GM21390 (cell line): ENCODE data around the gene GPR84.

ENCODE experiments used
- ATAC-seq: cut with Tn5 transposase; IDR thresholded peaks from one replicate; pipeline ENCODE4 v1.9.1; 2021; ENCODE audit not compliant: unreplicated experiment

The GPR84 gene

DNA sequence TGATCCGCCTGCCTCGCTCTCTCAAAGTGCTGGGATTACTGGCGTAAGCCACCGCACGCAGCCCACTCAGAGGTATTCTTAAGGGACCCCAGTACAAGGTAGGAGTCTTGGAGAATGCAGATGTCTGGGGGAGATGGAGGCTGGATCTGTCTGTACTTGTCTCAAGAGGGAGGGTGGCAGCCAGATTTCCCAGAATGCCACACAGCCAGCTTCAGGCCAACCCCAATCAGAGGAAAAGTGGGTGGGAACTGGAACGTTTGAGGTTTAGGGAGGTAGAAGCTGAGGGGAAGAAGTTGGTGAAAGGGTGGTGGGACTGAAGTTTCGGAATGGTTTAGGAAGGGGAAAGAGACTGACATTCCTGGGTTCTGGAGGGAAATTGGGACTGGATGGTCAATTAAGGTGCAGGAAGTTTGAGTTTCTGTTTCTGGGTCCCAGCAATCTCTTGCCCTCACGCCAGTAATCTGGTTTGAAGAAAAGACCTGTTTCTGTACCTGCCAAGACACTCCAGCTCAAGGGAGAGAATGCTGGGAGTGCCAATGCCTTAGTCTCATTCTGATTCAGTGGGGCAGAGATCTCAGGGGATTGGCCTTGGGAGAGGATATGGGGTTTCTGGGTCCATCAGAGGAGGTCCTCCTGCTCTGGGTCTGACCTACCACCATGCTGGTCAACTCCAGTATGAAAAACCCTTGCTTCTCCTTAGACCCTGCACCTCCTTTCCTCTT is 28.4 kb upstream of the GPR84 start:
- no peak for ATAC-seq

DNA sequence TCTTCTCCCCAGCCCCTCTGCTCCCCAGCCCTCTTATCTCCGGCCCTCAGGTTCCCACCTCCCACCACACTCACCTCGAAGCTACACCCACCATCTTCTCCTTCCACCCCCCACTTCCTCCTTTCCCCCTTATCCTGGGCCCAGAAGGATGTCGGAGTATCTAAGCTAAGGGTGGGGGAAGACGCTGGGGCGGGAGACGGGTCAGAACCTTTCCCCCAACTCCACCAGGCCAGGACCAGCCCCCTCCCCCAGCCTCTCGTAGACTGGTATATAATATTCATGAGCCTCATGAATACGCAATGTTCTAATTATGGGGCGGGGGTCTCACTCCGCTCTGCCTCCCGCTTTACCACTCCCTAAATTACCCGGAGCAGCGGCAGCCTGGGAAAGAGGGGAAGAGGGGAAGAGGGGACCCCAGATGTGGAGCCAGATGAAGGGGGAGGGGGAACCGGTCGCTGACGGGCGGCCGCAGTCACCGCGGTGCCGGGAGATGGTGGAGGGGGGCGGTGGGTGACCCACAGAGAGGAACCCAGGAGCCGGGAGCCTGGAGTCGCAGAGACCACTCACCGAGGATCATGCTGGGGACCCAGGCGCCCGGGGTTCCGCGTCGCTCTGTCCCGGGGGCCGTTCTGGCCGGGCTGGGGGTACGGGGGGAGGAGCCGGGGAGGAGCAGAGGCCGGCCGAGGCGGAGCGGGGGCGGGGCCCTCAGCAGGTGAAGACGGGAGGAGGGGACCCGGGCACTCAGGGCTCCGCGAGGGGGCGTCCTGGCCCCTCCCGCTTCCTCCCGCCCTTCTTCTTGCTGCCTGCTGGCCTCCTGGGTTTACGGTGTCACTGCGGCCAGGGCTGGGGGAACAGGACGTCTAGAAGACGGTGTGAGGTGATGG is 26.6 kb upstream of the GPR84 start:
- peak; percentile 68 for ATAC-seq

DNA sequence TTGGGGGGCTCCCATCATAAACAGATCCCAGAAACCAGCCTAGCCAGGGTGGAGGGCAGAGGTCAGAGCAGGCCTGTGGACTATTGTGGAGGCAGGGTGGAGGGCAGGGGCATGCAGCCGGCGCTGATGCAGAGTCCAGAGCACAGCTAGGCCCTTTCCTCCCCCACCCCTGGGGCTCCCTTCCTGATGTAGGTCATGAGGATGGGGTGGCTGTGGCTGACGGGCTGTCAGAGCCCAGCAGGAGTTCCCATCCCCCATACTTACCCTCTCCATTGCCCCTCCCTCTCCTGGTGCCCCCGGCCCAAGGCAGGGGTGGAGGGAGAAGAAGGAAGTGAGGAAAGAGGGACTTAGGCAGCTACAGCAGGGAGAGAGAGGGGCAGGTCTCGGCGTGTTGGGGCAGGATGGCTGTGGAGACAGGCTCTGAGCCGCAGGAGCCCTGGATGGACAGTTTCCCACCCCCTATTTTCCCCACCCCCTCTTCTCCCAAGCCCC is 25.9 kb upstream of the GPR84 start:
- ATAC-seq: no peak

DNA sequence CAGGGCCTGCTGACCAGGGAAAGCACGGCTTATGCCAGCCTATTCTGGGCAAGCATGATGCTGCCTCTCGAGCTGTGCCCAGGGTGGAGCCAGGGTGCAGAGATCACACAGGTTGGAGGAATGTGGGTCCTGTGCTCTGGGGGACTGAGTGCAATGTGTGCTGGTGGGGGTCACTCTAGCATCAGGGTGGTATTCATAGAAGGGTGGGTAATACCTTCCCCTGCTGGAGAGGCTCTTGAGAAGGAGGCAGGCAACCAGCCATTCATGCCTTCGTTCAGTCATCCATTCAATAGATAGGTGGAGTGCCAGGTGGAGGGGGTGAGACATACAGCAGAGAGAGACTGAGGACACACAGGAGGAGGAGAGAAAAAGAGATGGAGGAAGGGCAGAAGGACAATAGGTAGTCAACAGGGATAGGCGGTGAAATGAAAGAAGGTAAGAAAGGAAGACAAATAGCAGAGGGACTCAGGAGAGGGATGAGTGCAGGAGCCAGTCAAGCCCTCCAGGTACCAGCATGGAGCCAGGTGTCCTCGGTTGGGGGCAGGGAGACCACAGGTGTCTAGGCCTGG is 25.4 kb upstream of the GPR84 start:
- ATAC-seq: no peak

DNA sequence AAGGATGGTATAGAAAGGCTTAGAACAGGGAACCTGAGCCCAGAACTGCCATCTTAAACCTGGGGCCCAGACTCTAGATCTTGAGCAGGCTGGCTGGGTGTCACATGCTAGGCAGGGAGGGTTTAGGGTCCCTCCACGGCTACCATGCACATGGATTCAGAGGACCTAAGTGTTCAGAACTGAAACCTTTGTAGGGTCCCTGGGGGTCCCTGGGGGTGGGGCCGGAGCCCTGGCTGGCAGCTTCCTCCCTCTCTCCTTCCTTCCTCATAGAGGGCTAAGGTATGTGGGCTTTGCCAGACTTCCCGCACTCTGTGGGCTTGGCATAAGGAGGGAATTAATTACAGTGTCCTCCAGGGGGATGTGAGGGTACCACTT is 24.8 kb upstream of the GPR84 start:
- no peak for ATAC-seq

DNA sequence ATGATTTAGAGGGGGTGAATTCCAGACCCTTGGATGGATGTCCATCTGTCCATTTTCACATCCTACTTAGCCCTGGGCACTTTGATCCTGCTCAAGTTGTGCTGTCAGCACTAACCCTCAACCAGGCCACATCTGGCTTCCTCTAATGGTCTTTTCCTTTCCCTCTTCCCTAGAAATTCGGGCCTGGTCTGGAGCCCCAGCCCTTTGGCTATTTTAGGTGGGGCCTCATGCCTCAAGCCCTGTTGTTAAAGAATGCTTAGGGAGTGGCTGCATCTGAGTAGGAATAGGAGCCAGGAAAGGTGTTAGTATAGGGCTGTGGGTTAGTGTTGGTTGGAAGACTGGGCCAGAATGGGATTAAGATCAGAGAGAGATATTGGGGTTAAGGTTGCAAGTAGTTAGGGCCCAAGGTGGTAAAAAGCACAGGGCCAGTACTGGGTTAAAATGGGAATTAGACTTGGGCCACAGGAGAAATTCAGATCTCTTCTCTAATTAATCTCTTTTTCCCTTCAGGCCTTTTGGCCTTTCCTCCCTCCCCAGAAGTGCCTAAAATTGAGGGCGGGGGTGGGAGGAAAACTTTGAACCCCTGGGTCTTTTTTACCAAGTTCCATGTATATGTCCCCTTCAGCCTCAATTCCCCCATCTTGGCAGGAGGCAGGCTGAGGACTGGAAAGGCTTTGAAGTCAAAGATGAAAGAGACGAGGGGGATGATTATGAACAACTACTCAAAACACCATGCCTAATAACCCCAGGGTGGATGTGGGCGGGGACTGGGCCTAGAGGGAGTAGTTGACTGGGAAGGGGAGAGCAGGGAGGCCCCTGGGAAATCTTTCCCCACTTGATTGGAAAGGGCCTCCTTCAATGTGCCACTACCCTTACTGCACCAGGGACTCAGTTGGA is 24.2 kb upstream of the GPR84 start:
- ATAC-seq: no peak

DNA sequence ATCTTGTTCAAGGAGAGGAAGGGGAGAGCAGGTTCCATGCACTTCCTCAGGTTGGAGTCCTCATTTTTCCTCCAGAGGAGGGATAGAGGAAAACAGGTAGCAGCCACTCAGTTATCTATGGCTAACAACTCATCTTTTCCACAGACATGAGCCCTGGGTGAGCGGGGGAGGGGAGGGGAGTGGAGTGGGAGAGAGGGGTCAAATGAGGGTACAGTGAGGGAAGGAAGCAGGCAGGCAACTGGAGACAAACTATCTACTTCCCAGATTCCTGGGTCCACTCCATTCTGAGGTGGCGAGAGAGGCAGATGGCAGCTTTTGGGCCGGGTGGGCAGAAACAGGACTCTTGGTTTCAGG is 22.8 kb upstream of the GPR84 start:
- no peak for ATAC-seq

DNA sequence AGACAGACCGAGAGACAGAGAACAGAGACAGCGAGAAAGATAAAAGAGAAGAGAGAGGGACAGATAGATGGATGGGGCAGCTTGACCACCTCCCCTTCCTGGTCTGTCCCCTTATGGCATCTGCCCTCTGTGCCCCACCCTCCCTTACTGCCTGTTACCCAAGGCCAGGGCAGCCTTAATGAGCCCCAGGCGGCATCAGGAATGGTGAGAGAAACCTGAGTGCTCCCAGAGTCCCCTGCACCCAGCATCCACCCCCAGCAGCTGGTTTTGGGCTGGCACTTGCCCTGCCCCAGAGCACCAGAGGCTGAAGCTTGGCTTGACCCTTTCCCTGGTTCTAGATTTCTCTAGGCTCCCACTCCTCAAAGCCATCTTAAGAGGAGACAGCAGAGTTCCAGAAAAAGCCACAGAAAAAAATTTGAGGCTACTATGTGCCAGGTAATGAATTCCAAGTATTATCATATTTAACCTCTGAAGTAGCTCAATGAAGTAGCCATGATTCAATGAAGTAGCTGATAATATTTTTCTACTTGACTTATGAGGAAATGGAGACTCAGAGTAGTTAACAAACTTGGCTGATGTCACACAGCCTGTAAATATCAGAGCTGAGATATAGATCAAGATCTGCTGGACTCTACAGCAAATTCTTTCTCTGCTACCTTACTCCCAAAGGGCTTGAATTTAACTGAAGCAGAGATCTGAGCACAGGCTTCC is 22.3 kb upstream of the GPR84 start:
- ATAC-seq: no peak

DNA sequence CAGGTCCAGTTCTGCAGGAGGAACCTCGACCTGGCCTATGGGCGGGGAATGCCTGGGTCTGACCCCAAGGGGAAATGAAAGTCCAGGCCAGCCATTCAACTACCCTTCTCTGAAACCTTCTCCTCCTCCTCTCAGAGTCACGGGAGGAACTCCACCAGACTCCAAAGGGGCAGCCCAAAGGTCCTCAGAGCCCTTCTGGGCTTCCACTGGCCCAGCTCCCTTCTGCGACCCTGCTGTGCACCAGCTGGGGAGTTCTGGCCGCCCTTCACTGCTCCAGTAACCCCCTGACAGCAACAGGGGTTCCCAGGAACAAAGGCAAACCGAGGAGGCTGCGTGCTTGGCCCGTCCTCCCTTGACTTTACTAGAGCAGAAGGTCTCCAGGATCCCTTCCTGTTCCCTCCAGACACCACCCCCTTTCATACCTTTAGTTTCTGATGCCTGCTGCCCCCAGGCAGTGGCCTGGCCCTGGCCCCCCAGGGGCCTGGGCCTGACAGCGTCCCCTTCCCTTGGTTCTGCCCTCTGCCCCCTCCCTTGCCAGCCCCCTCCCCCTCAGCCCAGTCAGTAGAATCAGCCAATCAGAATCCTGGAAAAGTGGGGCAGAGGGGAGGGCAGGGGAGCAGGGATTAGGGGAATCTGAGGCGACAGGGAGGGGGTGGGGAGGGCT is 21.1 kb upstream of the GPR84 start:
- ATAC-seq: no peak

DNA sequence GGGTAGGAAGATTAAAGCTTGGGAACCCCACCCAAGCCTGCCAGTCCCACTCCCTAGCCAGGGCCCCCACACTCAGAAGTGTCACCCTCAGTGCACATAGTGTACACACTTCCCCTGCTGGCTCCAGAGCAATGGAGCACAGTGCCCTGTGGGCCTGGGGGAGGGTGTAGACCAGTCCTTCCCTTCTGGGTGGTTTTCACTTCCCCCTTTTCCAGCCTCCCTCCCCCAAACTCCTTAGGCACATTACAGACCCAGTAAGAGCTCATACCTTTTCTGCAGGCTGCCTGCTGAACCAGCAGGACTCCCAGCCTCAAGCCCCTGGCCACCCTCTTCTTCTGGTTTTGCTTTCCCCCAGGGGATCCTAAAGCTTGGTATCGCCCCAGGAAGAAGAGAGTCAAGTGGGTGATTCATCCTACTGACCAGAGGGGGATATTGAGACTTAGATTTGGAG is 20.3 kb upstream of the GPR84 start, which contains the start of gene ZNF385A:
Gene ZNF385A, minus strand, starts transcription at position 143 of the 451 bp plus-strand sequence. CDS start 219 bp downstream, outside the sequence.
- no peak for ATAC-seq

DNA sequence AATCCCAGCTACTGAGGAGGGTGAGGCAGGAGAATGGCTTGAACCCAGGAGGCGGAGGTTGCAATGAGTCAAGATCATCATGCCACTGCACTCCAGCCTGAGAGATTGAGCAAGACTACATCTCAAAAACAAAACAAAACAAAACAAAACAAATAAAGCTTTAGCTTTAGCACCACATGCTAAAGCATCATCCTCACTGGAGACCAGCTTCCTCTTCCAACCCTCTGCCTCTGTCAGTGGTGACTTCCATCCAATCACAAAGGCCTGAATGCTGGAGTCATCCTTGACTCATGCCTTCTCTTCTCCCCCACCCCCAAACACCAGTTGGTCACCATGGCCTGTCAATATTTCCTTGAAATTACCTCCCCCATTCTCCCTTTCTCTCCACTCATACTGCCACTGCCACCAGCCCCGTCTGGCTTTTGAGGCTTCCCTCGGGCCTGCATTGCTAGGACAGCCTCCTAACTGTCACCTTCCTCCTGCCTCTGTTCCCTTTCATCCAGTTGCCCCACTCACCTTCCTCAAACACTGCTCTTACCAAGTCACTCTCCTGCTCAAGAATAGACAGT is 18.8 kb upstream of the GPR84 start:
- no peak for ATAC-seq

DNA sequence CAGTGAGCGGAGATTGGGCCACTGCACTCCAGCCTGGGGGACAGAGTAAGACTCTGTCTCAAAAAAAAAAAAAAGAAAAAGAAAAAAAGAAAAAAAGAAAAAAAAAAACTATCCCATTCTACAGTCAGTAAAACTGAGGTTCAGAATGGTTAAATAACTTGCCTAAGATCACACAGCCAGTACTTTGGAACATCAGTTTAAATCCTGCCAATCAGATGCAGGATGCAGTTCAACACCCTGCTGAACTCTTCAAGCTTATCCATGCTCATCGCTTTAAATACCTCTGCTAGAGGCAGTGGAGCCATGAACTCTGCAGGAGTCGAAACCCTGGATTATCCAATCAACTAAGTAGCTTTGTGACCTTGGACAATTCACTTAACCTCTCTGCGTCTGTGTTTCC is 16.9 kb upstream of the GPR84 start:
- no peak for ATAC-seq

DNA sequence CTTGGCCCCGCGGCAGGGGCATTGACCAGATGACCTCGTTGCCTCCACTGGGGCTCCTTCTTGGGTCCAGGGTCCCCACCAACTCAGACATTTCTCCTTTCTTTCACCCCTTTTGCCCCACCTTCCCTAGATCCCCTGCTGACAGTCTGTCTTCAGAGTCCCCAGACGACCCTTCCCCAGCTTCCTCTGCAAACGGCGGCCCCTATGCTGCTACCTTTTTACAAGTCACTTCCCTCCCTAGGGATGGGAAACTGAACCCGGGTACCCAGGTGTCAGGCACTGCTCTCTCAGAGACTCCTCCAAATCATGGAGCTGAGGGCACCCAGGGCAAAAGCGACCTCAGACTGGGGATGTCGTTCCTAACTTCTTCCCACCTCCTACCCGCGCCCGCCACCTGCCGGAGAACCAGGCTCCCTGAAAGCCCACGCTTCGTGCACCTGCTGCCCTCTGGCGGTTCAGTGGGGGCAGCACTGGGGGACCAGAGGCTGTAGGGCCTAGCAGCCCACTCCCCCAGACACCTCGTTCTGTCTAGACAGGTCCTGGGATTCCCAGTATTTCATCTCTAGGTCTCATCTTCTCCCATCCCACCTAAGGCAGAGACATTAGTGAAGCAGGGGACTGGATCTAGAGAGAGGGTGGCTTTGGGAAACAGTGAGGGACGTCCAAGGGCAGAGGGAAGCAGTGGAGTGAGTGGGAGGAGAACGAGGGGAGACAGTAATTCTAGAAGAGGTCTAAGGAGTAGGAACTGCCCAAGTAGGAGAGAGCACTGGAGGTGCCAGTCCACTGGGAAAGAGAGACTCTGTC is 15.3 kb upstream of the GPR84 start:
- ATAC-seq: peak; percentile 81

DNA sequence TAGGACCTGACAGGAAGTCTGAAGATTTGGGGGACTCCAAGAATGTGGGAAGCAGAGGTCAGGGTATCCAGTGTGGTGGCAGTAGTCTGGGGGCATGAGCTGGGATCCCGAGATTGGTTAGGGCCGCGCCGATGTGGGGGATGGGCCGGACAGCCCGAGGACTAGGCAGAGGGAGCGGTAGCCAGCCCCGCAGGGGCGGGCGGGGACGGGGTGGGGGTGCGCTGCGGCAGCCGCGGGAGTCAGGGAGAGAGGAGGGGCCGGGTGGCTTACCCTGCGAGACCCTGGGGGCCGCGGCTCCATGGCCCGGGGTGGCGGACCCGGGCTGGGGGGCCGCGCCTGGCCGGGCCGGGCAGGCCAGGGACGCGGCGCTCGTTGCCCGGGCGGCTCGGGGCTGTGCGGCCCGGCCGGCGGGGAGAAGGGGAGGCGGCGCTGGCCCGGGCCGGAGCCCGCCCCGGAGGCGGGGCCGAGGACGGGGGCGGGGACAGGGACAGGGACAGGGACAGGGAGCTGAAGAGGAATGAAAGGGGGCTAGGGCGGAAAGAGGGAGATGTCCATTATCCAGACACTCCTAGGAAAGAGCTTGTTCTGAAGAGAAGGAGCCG is 14.6 kb upstream of the GPR84 start:
- no peak for ATAC-seq

DNA sequence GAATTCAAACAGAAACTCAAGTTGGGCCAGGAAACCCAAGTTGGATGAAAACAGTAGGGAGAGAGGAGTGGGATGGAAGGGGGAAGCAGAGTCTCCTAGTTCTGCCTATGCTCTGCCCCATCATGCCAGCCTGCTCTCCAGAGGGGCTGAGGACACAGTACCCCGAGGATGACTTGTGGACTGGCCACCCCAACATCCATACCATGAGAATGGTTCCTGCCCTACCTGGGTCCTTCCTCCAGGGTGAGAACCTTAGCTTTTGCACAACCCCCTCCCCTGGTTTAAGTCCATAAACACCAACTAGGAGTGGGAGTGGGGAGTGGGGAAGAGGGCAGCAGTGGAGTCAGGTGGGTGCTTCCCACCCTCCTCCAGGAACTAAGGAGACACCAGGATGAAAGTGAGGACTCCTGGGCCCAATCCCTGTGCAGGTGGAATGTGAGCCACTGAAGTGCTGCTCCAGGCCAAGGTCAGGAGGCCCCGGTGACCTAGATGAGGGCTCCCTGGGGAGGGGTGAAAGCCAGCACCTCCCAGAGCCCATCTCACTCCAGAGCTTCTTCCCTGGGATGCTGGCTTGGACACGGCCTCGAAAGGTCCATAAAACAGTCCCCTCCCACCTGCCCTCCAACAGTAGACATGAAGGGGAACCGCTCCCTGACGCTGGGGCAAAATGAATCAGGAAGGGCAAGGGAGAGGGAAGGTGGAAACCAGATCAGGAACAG is 13.7 kb upstream of the GPR84 start:
- ATAC-seq: no peak

DNA sequence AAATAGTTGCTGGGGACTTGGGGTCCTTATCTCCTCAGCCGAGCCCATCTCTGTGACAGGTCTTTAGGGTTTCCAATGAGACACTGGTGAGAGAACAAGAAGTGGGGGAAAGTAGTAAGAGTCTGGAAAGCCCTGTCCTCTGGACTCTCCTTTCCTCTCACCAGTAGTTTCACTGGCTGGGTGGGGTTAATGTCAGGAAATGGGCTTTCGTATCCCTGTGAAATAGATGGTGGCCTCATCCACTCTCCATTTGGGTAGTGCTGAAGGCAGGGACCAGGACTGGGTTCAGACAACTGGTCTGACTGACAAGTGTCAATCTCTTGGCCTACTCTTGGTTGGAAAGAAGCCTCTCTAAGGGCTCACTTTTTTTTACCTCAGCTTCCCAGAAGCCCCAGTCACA is 12.7 kb upstream of the GPR84 start:
- ATAC-seq: no peak

DNA sequence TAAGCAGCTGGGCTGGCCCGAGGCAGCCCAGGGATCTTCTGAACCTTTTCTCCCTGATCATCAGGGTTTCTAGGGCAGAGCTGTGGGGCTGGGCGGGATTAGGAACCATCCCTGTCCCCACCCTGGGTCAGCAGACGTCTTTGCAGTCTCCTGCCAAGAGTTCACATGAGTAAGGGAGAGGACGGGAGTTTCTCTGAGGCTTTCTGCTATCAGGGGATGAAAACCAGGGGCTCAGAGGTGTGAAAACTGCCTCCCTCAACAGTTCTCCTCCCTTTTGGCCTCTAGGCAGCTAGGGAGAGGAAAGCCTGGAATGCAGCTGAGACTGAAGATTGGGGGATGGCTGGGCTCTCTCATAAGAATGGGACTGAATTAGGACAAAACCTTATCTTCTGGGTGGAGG is 12.3 kb upstream of the GPR84 start:
- ATAC-seq: no peak

DNA sequence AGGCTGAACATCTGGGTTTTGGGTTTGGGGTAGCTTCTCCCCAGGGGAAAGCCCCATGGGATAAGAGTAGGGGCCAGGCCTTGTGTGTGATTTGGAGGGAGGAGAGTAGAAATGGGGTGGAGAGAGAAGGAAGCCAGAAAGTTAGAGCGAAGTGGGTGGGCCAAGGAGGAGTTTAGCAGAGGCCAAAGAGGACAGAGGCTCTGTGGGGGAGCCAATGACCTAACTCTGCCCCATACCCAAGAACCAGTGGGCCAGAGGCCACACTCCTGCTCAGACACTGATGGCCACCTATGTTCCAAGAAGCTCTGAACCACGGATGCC is 10.9 kb upstream of the GPR84 start:
- ATAC-seq: no peak
